H9 (cell line): Measurements from ENCODE around the gene RYR3. TPM values are rescaled to one million over a fixed set of nuclear protein-coding genes. Genes with fewer than 3 reads are reported as not detected.

Source experiments
- DNase-seq: peaks from one replicate; pipeline ENCODE4 v3.0.0-alpha.2; 2017
- H2AFZ ChIP-seq: one replicate; pipeline ENCODE4 v1.6.1; 2013; ENCODE audit warnings: mild to moderate bottlenecking, low read length, control low read depth, moderate library complexity
- H2AK5ac ChIP-seq: 2 replicates; pipeline ENCODE4 v1.6.1; 2013; ENCODE audit warnings: low read length, control low read depth, mixed read lengths; ENCODE audit not compliant: insufficient read length
- H2BK120ac ChIP-seq: one replicate; pipeline ENCODE4 v1.6.1; 2013; ENCODE audit warnings: low read depth, mild to moderate bottlenecking, low read length, control low read depth, inconsistent platforms; ENCODE audit not compliant: poor library complexity, severe bottlenecking
- H2BK12ac ChIP-seq: 2 replicates; pipeline ENCODE4 v1.6.1; 2013; ENCODE audit warnings: low read length, control low read depth, mixed read lengths, low read depth; ENCODE audit not compliant: insufficient read length
- H2BK15ac ChIP-seq: 2 replicates; pipeline ENCODE4 v1.6.1; 2013; ENCODE audit warnings: low read depth, low read length, control low read depth
- H2BK20ac ChIP-seq: one replicate; pipeline ENCODE4 v1.6.1; 2013; ENCODE audit warnings: low read depth, mild to moderate bottlenecking, low read length, control low read depth, inconsistent platforms; ENCODE audit not compliant: poor library complexity, severe bottlenecking
- H2BK5ac ChIP-seq: 2 replicates; pipeline ENCODE4 v1.6.1; 2013; ENCODE audit warnings: low read length, control low read depth, mixed read lengths; ENCODE audit not compliant: insufficient read length
- H3K14ac ChIP-seq: 2 replicates; pipeline ENCODE4 v1.6.1; 2013; ENCODE audit warnings: low read length, control low read depth; ENCODE audit not compliant: insufficient read depth
- H3K18ac ChIP-seq: 2 replicates; pipeline ENCODE4 v1.6.1; 2013; ENCODE audit warnings: low read depth, mild to moderate bottlenecking, mixed read lengths, low read length, control low read depth; ENCODE audit not compliant: insufficient read length
- H3K23ac ChIP-seq: 2 replicates; pipeline ENCODE4 v1.6.1; 2013; ENCODE audit warnings: low read length, control low read depth, mixed read lengths, low read depth; ENCODE audit not compliant: insufficient read length
- H3K23me2 ChIP-seq: 2 replicates; pipeline ENCODE4 v1.6.1; 2013; ENCODE audit warnings: low read depth, mild to moderate bottlenecking, mixed read lengths, low read length, control low read depth; ENCODE audit not compliant: insufficient read length, poor library complexity, severe bottlenecking
- H3K27ac ChIP-seq: 2 replicates; pipeline ENCODE4 v1.5.1; 2013; ENCODE audit warnings: low read length, control low read depth, mixed read lengths, low read depth; ENCODE audit not compliant: insufficient read length
- H3K27me3 ChIP-seq: 2 replicates; pipeline ENCODE4 v1.6.1; 2013; ENCODE audit warnings: low read length, control low read depth, inconsistent platforms; ENCODE audit not compliant: insufficient read depth
- H3K4ac ChIP-seq: 2 replicates; pipeline ENCODE4 v1.6.1; 2013; ENCODE audit warnings: low read depth, mild to moderate bottlenecking, control low read depth, inconsistent platforms, low read length, moderate library complexity
- H3K4me1 ChIP-seq: 2 replicates; pipeline ENCODE4 v1.6.1; 2013; ENCODE audit warnings: low read length, control low read depth, inconsistent platforms; ENCODE audit not compliant: insufficient read depth
- H3K4me2 ChIP-seq: 2 replicates; pipeline ENCODE4 v1.6.1; 2013; ENCODE audit warnings: low read length, control low read depth, mixed read lengths; ENCODE audit not compliant: insufficient read length, insufficient read depth
- H3K56ac ChIP-seq: 2 replicates; pipeline ENCODE4 v1.6.1; 2013; ENCODE audit warnings: low read depth, mild to moderate bottlenecking, mixed read lengths, low read length, control low read depth; ENCODE audit not compliant: insufficient read length
- H3K79me1 ChIP-seq: 2 replicates; pipeline ENCODE4 v1.6.1; 2013; ENCODE audit warnings: low read depth, mild to moderate bottlenecking, moderate library complexity, low read length, control low read depth, inconsistent platforms; ENCODE audit not compliant: insufficient read depth, poor library complexity, severe bottlenecking
- H3K79me2 ChIP-seq: 2 replicates; pipeline ENCODE4 v1.6.1; 2013; ENCODE audit warnings: low read length, control low read depth, inconsistent platforms; ENCODE audit not compliant: insufficient read depth
- H3K9ac ChIP-seq: 2 replicates; pipeline ENCODE4 v1.6.1; 2013; ENCODE audit warnings: low read length, control low read depth, mixed read lengths; ENCODE audit not compliant: insufficient read length; ENCODE audit errors: extremely low read depth
- H3K9me3 ChIP-seq: one replicate; pipeline ENCODE4 v1.6.1; 2013; ENCODE audit warnings: low read depth, low read length, inconsistent platforms; ENCODE audit not compliant: control insufficient read depth
- H3T11ph ChIP-seq: one replicate; pipeline ENCODE4 v1.6.1; 2013; ENCODE audit warnings: mild to moderate bottlenecking, low read length, control low read depth, inconsistent platforms
- H4K20me1 ChIP-seq: one replicate; pipeline ENCODE4 v1.6.1; 2013; ENCODE audit not compliant: control insufficient read depth, insufficient read length, insufficient read depth
- H4K5ac ChIP-seq: 2 replicates; pipeline ENCODE4 v1.6.1; 2013; ENCODE audit warnings: low read depth, mild to moderate bottlenecking, mixed read lengths, low read length, control low read depth; ENCODE audit not compliant: insufficient read length
- H4K8ac ChIP-seq: replicated peaks from 2 replicates; pipeline ENCODE4 v1.6.1; 2013; ENCODE audit warnings: low read length, control low read depth, mixed read lengths, low read depth; ENCODE audit not compliant: insufficient read length
- H4K91ac ChIP-seq: 2 replicates; pipeline ENCODE4 v1.6.1; 2013; ENCODE audit warnings: low read depth, mild to moderate bottlenecking, moderate library complexity, mixed read lengths, low read length, control low read depth; ENCODE audit not compliant: insufficient read length
- H3K27ac Mint-ChIP-seq, 3 experiments: 2 replicates in 2 of 3; 3 replicates in 1 of 3; pipeline ENCODE4 v1.8.0; 2020 to 2021; ENCODE audit warnings: mixed read lengths in 3 of 3, mild to moderate bottlenecking in 1 of 3, moderate library complexity in 1 of 3
- H3K27me3 Mint-ChIP-seq: 2 replicates; pipeline ENCODE4 v1.8.0; 2021; ENCODE audit warnings: low read depth, mild to moderate bottlenecking, moderate library complexity, mixed read lengths
- H3K36me3 Mint-ChIP-seq, 3 experiments: 2 replicates in 2 of 3; 3 replicates in 1 of 3; pipeline ENCODE4 v1.8.0; 2020 to 2021; ENCODE audit warnings: low read depth in 3 of 3, mixed read lengths in 3 of 3; ENCODE audit not compliant: insufficient read depth in 1 of 3
- H3K4me1 Mint-ChIP-seq, 2 experiments: 2 replicates each; pipeline ENCODE4 v1.8.0; 2020; ENCODE audit warnings: mixed read lengths in 2 of 2
- H3K4me3 Mint-ChIP-seq, 2 experiments: 2 replicates in 1 of 2; 3 replicates in 1 of 2; pipeline ENCODE4 v1.8.0; 2020 to 2021; ENCODE audit warnings: mild to moderate bottlenecking in 2 of 2, mixed read lengths in 2 of 2, moderate library complexity in 1 of 2
- H3K9me3 Mint-ChIP-seq, 2 experiments: 2 replicates in 1 of 2; 3 replicates in 1 of 2; pipeline ENCODE4 v1.8.0; 2020; ENCODE audit warnings: mild to moderate bottlenecking in 2 of 2, mixed read lengths in 2 of 2, moderate library complexity in 1 of 2
- CTCF ChIP-seq: fragments of 200-600 bp; sonication (generic); conservative IDR thresholded peaks from 3 replicates; pipeline ENCODE4 v1.8.0; 2021; ENCODE audit warnings: antibody characterized with exemption, mild to moderate bottlenecking
- WGBS: extraction: QIAGEN DNeasy Blood & Tissue Kit; methylation state at CpG from one replicate; pipeline ENCODE4 v1.1.7; 2013; ENCODE audit warnings: missing lambda C conversion rate, low lambda C conversion rate, mixed read lengths; ENCODE audit not compliant: insufficient read length; ENCODE audit errors: extremely low coverage; 5-methylcytosine and 5-hydroxymethylcytosine counted together
- total RNA-seq: library from RNA; stranded (reverse); gene quantifications from 2 replicates; pipeline ENCODE4 v1.2.1, GENCODE V29; 2021

The RYR3 gene
- total RNA-seq, 1 experiment from 2014 or later: 0.85 TPM

- no peak overlapping the region for H3K4me3 Mint-ChIP-seq
- no peaks in the 10 kb centered on the region for H3K23me2 ChIP-seq
- H2AK5ac ChIP-seq: no peak overlapping the region
- no peak overlapping the region for H3T11ph ChIP-seq
- TF ChIP-seq CTCF: no peak
- no peak overlapping the region for H2AFZ ChIP-seq
- no peak overlapping the region for H4K5ac ChIP-seq
- no peak overlapping the region for H3K4me2 ChIP-seq
- H3K56ac ChIP-seq: no peak overlapping the region
- no peak overlapping the region for H2BK12ac ChIP-seq
- WGBS: no CpG with 5 or more reads among the region's 6 CpGs
- no peaks in the 10 kb centered on the region for H4K20me1 ChIP-seq
- no peak overlapping the region for H3K9ac ChIP-seq
- DNase-seq: no peak
- no peaks in the 10 kb centered on the region for H3K36me3 Mint-ChIP-seq
- peaks cover 5 to 16% of the 10 kb centered on the region in 2 experiments for H3K4me1 Mint-ChIP-seq
- no peak overlapping the region for H2BK5ac ChIP-seq
- H4K8ac ChIP-seq: no peak overlapping the region
- no peak overlapping the region for H2BK20ac ChIP-seq
- H3K14ac ChIP-seq: no peak overlapping the region
- H3K27me3 Mint-ChIP-seq: 0 out of 2 replicates have a peak, but pooled peaks cover 1% of the 10 kb centered on the region
- no peak overlapping the region for H2BK120ac ChIP-seq
- H3K27me3 ChIP-seq: no peaks in the 10 kb centered on the region
- no peak overlapping the region for H3K18ac ChIP-seq
- no peak overlapping the region for H3K27ac ChIP-seq
- no peaks in the 10 kb centered on the region for H3K79me2 ChIP-seq
- no peaks in the 10 kb centered on the region; a peak in 1 of 5 replicates for H3K9me3 Mint-ChIP-seq
- no peak overlapping the region for H2BK15ac ChIP-seq
- no peaks in the 10 kb centered on the region for H3K4me1 ChIP-seq
- no peak overlapping the region for H4K91ac ChIP-seq
- H3K4ac ChIP-seq: no peak overlapping the region
- no peak overlapping the region for H3K23ac ChIP-seq
- no peak overlapping the region for H3K27ac Mint-ChIP-seq
- no peaks in the 10 kb centered on the region for H3K79me1 ChIP-seq
- H3K9me3 ChIP-seq: no peaks in the 10 kb centered on the region
These were observed 474.6 kb downstream of the RYR3 start for GRCh38 chr15:33785366-33785765.
